Measurements from ENCODE around the gene CREBL2. TPM values are rescaled to one million over a fixed set of nuclear protein-coding genes. Genes with fewer than 3 reads are reported as not detected.

Gene CREBL2
- 17.3 to 19.0 TPM (median 18.9 TPM) in 3 replicates for total RNA-seq (2021)
- Bru-seq, nascent RNA = percentile 69 among the genes with signal in this experiment
- long read RNA-seq, experiment 1, transcript CREBL2-201 (4 exons, 3,754 nt) = major isoform, 100 of 116 reads
- long read RNA-seq, experiment 1, partial matches to known transcripts = 14 of 116 reads
- long read RNA-seq, experiment 1, other reads (novel, unspliced or antisense) = 2 of 116 reads
- long read RNA-seq, experiment 2, transcript CREBL2-201 (4 exons, 3,754 nt) = major isoform, 33 of 51 reads
- long read RNA-seq, experiment 2, partial matches to known transcripts = 2 of 51 reads
- long read RNA-seq, experiment 2, other reads (novel, unspliced or antisense) = 16 of 51 reads
- long read RNA-seq, experiment 3, transcript CREBL2-201 (4 exons, 3,754 nt) = major isoform, 25 of 28 reads
- long read RNA-seq, experiment 3, partial matches to known transcripts = 2 of 28 reads
- long read RNA-seq, experiment 3, other reads (novel, unspliced or antisense) = 1 of 28 reads

GRCh38 chr12:12611512-12612306 lies at the start of gene CREBL2:
Gene CREBL2 (plus strand): TSS chr12:12611876. CDS start chr12:12612173, 297 bp downstream.
- peak; percentile 88 for DNase-seq (ENCODE audit: low spot score)
- peak within 1 kb of the TSS; percentile 92 for H3K4me3 Mint-ChIP-seq
- CTCF ChIA-PET = interaction anchor here (0.6 to 1.9 kb wide), 6 partner anchors 10 to 235 kb away, joined by 3 to 12 read pairs (median 4); no protein-coding TSS in a partner anchor
- POLR2A ChIA-PET = interaction anchor here (0.6 to 0.9 kb wide), 2 partner anchors 48 to 70 kb away, joined by 3 read pairs; no protein-coding TSS in a partner anchor
- peak within 1 kb of the TSS; percentile 95 for H3K27ac Mint-ChIP-seq
- ATAC-seq = peak; percentile 89
- H3K4me1 Mint-ChIP-seq = peaks cover 28% of the 10 kb centered on the region
- peaks cover 6% of the 10 kb centered on the region; the same call in 1 of the 2 replicates for H3K36me3 Mint-ChIP-seq
- H3K9me3 Mint-ChIP-seq = no peaks in the 10 kb centered on the region
- H3K27me3 Mint-ChIP-seq (ENCODE audit: low read depth) = no peaks in the 10 kb centered on the region
- peak; percentile 85 for TF ChIP-seq SP1 (CRISPR knock-in tag; conservative IDR thresholded peaks at IDR 0.05)
- TF ChIP-seq ZSCAN18 (CRISPR knock-in tag; IDR thresholded peaks at IDR 0.05) = no peak
- TF ChIP-seq FOXK1 (CRISPR knock-in tag; IDR thresholded peaks at IDR 0.05) = peak; percentile 99
- TF ChIP-seq TCF7 (CRISPR knock-in tag; IDR thresholded peaks at IDR 0.05; ENCODE audit: low read depth) = no peak
- 0 out of 2 replicates have a peak, but pooled peaks have one; percentile 6 for TF ChIP-seq FOXP4 (CRISPR knock-in tag; IDR thresholded peaks at IDR 0.05)
- TF ChIP-seq, protein P1, sequence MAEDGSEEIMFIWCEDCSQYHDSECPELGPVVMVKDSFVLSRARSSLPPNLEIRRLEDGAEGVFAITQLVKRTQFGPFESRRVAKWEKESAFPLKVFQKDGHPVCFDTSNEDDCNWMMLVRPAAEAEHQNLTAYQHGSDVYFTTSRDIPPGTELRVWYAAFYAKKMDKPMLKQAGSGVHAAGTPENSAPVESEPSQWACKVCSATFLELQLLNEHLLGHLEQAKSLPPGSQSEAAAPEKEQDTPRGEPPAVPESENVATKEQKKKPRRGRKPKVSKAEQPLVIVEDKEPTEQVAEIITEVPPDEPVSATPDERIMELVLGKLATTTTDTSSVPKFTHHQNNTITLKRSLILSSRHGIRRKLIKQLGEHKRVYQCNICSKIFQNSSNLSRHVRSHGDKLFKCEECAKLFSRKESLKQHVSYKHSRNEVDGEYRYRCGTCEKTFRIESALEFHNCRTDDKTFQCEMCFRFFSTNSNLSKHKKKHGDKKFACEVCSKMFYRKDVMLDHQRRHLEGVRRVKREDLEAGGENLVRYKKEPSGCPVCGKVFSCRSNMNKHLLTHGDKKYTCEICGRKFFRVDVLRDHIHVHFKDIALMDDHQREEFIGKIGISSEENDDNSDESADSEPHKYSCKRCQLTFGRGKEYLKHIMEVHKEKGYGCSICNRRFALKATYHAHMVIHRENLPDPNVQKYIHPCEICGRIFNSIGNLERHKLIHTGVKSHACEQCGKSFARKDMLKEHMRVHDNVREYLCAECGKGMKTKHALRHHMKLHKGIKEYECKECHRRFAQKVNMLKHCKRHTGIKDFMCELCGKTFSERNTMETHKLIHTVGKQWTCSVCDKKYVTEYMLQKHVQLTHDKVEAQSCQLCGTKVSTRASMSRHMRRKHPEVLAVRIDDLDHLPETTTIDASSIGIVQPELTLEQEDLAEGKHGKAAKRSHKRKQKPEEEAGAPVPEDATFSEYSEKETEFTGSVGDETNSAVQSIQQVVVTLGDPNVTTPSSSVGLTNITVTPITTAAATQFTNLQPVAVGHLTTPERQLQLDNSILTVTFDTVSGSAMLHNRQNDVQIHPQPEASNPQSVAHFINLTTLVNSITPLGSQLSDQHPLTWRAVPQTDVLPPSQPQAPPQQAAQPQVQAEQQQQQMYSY (CRISPR knock-in tag; IDR thresholded peaks at IDR 0.05) = peak; percentile 66; the same call in 1 of the 2 replicates
- TF ChIP-seq ZNF317 (CRISPR knock-in tag; IDR thresholded peaks at IDR 0.05; ENCODE audit: borderline replicate concordance, low read depth) = no peak
- peak; percentile 67; the same call in 1 of the 2 replicates for TF ChIP-seq ETV6 (CRISPR knock-in tag; IDR thresholded peaks at IDR 0.05)
- TF ChIP-seq, protein P2, sequence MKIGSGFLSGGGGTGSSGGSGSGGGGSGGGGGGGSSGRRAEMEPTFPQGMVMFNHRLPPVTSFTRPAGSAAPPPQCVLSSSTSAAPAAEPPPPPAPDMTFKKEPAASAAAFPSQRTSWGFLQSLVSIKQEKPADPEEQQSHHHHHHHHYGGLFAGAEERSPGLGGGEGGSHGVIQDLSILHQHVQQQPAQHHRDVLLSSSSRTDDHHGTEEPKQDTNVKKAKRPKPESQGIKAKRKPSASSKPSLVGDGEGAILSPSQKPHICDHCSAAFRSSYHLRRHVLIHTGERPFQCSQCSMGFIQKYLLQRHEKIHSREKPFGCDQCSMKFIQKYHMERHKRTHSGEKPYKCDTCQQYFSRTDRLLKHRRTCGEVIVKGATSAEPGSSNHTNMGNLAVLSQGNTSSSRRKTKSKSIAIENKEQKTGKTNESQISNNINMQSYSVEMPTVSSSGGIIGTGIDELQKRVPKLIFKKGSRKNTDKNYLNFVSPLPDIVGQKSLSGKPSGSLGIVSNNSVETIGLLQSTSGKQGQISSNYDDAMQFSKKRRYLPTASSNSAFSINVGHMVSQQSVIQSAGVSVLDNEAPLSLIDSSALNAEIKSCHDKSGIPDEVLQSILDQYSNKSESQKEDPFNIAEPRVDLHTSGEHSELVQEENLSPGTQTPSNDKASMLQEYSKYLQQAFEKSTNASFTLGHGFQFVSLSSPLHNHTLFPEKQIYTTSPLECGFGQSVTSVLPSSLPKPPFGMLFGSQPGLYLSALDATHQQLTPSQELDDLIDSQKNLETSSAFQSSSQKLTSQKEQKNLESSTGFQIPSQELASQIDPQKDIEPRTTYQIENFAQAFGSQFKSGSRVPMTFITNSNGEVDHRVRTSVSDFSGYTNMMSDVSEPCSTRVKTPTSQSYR (CRISPR knock-in tag; IDR thresholded peaks at IDR 0.05) = no peak
- TF ChIP-seq TEAD4 (CRISPR knock-in tag; IDR thresholded peaks at IDR 0.05) = peak; percentile 37; the same call in 1 of the 2 replicates
- TF ChIP-seq GABPB1 (CRISPR knock-in tag; IDR thresholded peaks at IDR 0.05) = peak; percentile 50
- TF ChIP-seq NFE2L1 (CRISPR knock-in tag; IDR thresholded peaks at IDR 0.05) = no peak
- peak; percentile 76 for TF ChIP-seq MAX (CRISPR knock-in tag; IDR thresholded peaks at IDR 0.05)
- 0 out of 2 replicates have a peak, but pooled peaks have one; percentile 21 for TF ChIP-seq MYBL2 (CRISPR knock-in tag; IDR thresholded peaks at IDR 0.05)
- TF ChIP-seq NFATC4 (CRISPR knock-in tag; IDR thresholded peaks at IDR 0.05) = no peak
- peak; percentile 68; the same call in 1 of the 2 replicates for TF ChIP-seq FOXP1 (CRISPR knock-in tag; IDR thresholded peaks at IDR 0.05; ENCODE audit: borderline replicate concordance)
- TF ChIP-seq, protein P3, sequence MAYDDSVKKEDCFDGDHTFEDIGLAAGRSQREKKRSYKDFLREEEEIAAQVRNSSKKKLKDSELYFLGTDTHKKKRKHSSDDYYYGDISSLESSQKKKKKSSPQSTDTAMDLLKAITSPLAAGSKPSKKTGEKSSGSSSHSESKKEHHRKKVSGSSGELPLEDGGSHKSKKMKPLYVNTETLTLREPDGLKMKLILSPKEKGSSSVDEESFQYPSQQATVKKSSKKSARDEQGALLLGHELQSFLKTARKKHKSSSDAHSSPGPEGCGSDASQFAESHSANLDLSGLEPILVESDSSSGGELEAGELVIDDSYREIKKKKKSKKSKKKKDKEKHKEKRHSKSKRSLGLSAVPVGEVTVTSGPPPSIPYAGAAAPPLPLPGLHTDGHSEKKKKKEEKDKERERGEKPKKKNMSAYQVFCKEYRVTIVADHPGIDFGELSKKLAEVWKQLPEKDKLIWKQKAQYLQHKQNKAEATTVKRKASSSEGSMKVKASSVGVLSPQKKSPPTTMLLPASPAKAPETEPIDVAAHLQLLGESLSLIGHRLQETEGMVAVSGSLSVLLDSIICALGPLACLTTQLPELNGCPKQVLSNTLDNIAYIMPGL (CRISPR knock-in tag; IDR thresholded peaks at IDR 0.05) = peak; percentile 50; the same call in 1 of the 2 replicates
- TF ChIP-seq, protein P4, sequence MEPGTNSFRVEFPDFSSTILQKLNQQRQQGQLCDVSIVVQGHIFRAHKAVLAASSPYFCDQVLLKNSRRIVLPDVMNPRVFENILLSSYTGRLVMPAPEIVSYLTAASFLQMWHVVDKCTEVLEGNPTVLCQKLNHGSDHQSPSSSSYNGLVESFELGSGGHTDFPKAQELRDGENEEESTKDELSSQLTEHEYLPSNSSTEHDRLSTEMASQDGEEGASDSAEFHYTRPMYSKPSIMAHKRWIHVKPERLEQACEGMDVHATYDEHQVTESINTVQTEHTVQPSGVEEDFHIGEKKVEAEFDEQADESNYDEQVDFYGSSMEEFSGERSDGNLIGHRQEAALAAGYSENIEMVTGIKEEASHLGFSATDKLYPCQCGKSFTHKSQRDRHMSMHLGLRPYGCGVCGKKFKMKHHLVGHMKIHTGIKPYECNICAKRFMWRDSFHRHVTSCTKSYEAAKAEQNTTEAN (CRISPR knock-in tag; IDR thresholded peaks at IDR 0.05) = peak; percentile 70; the same call in 1 of the 2 replicates
- 0 out of 2 replicates have a peak, but pooled peaks have one; percentile 69 for TF ChIP-seq CREM (CRISPR knock-in tag; IDR thresholded peaks at IDR 0.05)
- no peak for TF ChIP-seq SMAD3 (CRISPR knock-in tag; IDR thresholded peaks at IDR 0.05; ENCODE audit: borderline replicate concordance)
- 0 out of 2 replicates have a peak, but pooled peaks have one; percentile 77 for TF ChIP-seq KAT7 (CRISPR knock-in tag; IDR thresholded peaks at IDR 0.05; ENCODE audit: borderline replicate concordance)
